Measurements from ENCODE around the gene RICTOR. TPM values are rescaled to one million over a fixed set of nuclear protein-coding genes. Genes with fewer than 3 reads are reported as not detected.

The RICTOR gene
- total and polyA plus RNA-seq, 2 of the 4 experiments (the other 2 are of a cell fraction): 4.1 to 35.7 TPM

GRCh38 chr5:39055027-39055767 lies 19.0 kb downstream of the RICTOR start:
- Histone ChIP-seq H3K4me3 (ENCODE audit: insufficient read depth, low read depth, low read length) (no peak overlapping the region), H4K20me1 (ENCODE audit: insufficient read depth, low read length) (peaks cover 30% of the 10 kb centered on the region; the same call in 1 of the 2 replicates), H3K14ac (replicated peaks; ENCODE audit: low read depth, low read length) (no peak overlapping the region), H3K36me3 (ENCODE audit: control insufficient read depth, insufficient read depth, low read length) (0 out of 2 replicates have a peak, but pooled peaks cover 2% of the 10 kb centered on the region), H2AK5ac (ENCODE audit: low read depth, low read length) (no peak overlapping the region), H4K8ac (ENCODE audit: low read depth in 2 of 2, low read length in 2 of 2) (no peak overlapping the region), H2BK120ac (ENCODE audit: low read depth, low read length) (no peak overlapping the region), H3K23ac (ENCODE audit: low read depth, low read length) (no peak overlapping the region), H4K91ac (ENCODE audit: insufficient read depth, low read depth, low read length) (no peak overlapping the region), H3K27me3 (ENCODE audit: control insufficient read depth, insufficient read depth, low read length) (no peaks in the 10 kb centered on the region), H3K9me1 (ENCODE audit: insufficient read depth, low read length) (peaks cover 4% of the 10 kb centered on the region; the same call in 1 of the 2 replicates), H3K27ac (ENCODE audit: insufficient read depth, low read length) (no peak overlapping the region), H2AK9ac (replicated peaks; ENCODE audit: low read depth, low read length, poor library complexity) (no peak overlapping the region), H3K9ac (ENCODE audit: low read depth, low read length) (no peak overlapping the region), H3K79me1 (ENCODE audit: low read depth in 1 of 2, low read length in 2 of 2) (peaks cover 9 to 50% of the 10 kb centered on the region in 2 experiments; a peak in 3 of 4 replicates), H3K56ac (ENCODE audit: extremely low read depth, insufficient read depth, low read length) (no peak overlapping the region), H4K5ac (ENCODE audit: low read depth, low read length) (no peak overlapping the region), H3K4me1 (ENCODE audit: control insufficient read depth, insufficient read depth, low read length) (peaks cover 3% of the 10 kb centered on the region), H3K9me3 (ENCODE audit: control insufficient read depth, insufficient read depth, low read length) (no peaks in the 10 kb centered on the region), H3K4me2 (ENCODE audit: low read depth, low read length) (no peak overlapping the region), H2BK5ac (ENCODE audit: low read depth, low read length, poor library complexity, severe bottlenecking) (no peak overlapping the region), H3K4ac (ENCODE audit: low read depth, low read length) (no peak overlapping the region), H3K18ac (ENCODE audit: low read depth, low read length) (no peak overlapping the region), H2BK15ac (ENCODE audit: low read depth, low read length) (no peak overlapping the region), H2AFZ (replicated peaks; ENCODE audit: low read length, poor library complexity) (no peak overlapping the region), H2BK20ac (ENCODE audit: low read depth, low read length) (no peak overlapping the region)
- BruUV-seq (replicated peaks): no TSS peak
- no peak for DNase-seq
- TF ChIP-seq, protein P1, sequence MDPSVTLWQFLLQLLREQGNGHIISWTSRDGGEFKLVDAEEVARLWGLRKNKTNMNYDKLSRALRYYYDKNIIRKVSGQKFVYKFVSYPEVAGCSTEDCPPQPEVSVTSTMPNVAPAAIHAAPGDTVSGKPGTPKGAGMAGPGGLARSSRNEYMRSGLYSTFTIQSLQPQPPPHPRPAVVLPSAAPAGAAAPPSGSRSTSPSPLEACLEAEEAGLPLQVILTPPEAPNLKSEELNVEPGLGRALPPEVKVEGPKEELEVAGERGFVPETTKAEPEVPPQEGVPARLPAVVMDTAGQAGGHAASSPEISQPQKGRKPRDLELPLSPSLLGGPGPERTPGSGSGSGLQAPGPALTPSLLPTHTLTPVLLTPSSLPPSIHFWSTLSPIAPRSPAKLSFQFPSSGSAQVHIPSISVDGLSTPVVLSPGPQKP (IDR thresholded peaks at IDR 0.05; ENCODE audit: borderline replicate concordance, low read depth, low read length): no peak
- no peak for TF ChIP-seq POLR2A (IDR thresholded peaks at IDR 0.05; ENCODE audit: low read depth, low read length)
- no peak for TF ChIP-seq RCOR1 (IDR thresholded peaks at IDR 0.05; ENCODE audit: insufficient replicate concordance, low read length)
- no peak for TF ChIP-seq NFE2L2 (IDR thresholded peaks at IDR 0.05; ENCODE audit: low read depth, low read length)
- no peak for TF ChIP-seq CEBPB (IDR thresholded peaks at IDR 0.05; ENCODE audit: low read depth, low read length)
- no peak for TF ChIP-seq CHD1 (IDR thresholded peaks at IDR 0.05; ENCODE audit: low read depth, low read length)
- TF ChIP-seq CTCF (conservative IDR thresholded peaks at IDR 0.05; ENCODE audit: low read depth, low read length): no peak
- 20% methylated on average over 1 of the region's 3 CpGs; no CpG with 5 or more reads in 1 of the 2 experiments for WGBS, 2 experiments (ENCODE audit: extremely low coverage in 2 of 2, insufficient read length in 1 of 2)
- dilution Hi-C loops (cut with HindIII; ENCODE audit: low sequenced_read_pairs, unreplicated experiment) (no loop called here), in situ Hi-C loops (cut with MboI; ENCODE audit: low sequenced_read_pairs) (no loop called here), intact Hi-C loops (cut with micrococcal nuclease) (no loop called here)
- no peak for ATAC-seq (ENCODE audit: low read depth)
- ChIA-PET CTCF (no interaction called here), POLR2A (ENCODE audit: unreplicated experiment) (no interaction called here)
